Neural cell (in vitro differentiated cells): ENCODE measurements around the gene STK24. TPM values are rescaled to one million over a fixed set of nuclear protein-coding genes. Genes with fewer than 3 reads are reported as not detected.

Experiments
- H2AFZ ChIP-seq: fragments of 200-600, 300-800 bp; sonication (generic), shearing (Covaris generic); 2 replicates; pipeline ENCODE4 v1.6.0; 2014; ENCODE audit warnings: low read depth, mild to moderate bottlenecking, antibody characterized with exemption, low read length, moderate library complexity
- H3F3A ChIP-seq: fragments of 200-600 bp; shearing (Covaris generic); 2 replicates; pipeline ENCODE4 v1.6.1; 2016; ENCODE audit warnings: mild to moderate bottlenecking, moderate library complexity, mixed read lengths, antibody characterized with exemption, low read length; ENCODE audit not compliant: insufficient read depth, poor library complexity, severe bottlenecking
- H3K27ac ChIP-seq: fragments of 200-600, 300-800 bp; sonication (generic), shearing (Covaris generic); 2 replicates; pipeline ENCODE4 v1.5.1; 2014; ENCODE audit warnings: mild to moderate bottlenecking, low read length, moderate library complexity
- H3K27me3 ChIP-seq: fragments of 300-800, 200-600 bp; sonication (generic), shearing (Covaris generic); 2 replicates; pipeline ENCODE4 v1.6.0; 2014; ENCODE audit warnings: mild to moderate bottlenecking, low read depth, low read length, moderate library complexity; ENCODE audit not compliant: insufficient read depth
- H3K36me3 ChIP-seq: fragments of 300-800, 200-600 bp; sonication (generic), shearing (Covaris generic); 2 replicates; pipeline ENCODE4 v1.5.1; 2014; ENCODE audit warnings: mild to moderate bottlenecking, antibody characterized with exemption, low read length, moderate library complexity; ENCODE audit not compliant: insufficient read depth
- H3K4me2 ChIP-seq: fragments of 300-800, 200-600 bp; sonication (generic), shearing (Covaris generic); 2 replicates; pipeline ENCODE4 v1.6.0; 2014; ENCODE audit warnings: mild to moderate bottlenecking, low read length
- H3K4me3 ChIP-seq: fragments of 300-800, 200-600 bp; sonication (generic), shearing (Covaris generic); 2 replicates; pipeline ENCODE4 v1.5.1; 2014; ENCODE audit warnings: mild to moderate bottlenecking, low read length, moderate library complexity
- H3K79me2 ChIP-seq: fragments of 200-600 bp; shearing (Covaris generic); replicated peaks from 2 replicates; pipeline ENCODE4 v1.6.0; 2014; ENCODE audit warnings: mild to moderate bottlenecking, low read length, moderate library complexity; ENCODE audit not compliant: insufficient read depth
- H3K9ac ChIP-seq: fragments of 300-800, 200-600 bp; sonication (generic), shearing (Covaris generic); 2 replicates; pipeline ENCODE4 v1.6.1; 2016; ENCODE audit warnings: mild to moderate bottlenecking, low read length, mixed read lengths
- H3K9me2 ChIP-seq: fragments of 200-600 bp; shearing (Covaris generic); 2 replicates; pipeline ENCODE4 v1.6.1; 2016; ENCODE audit warnings: mild to moderate bottlenecking, low read length, mixed read lengths; ENCODE audit not compliant: insufficient read depth
- H3K9me3 ChIP-seq: fragments of 200-600, 300-800 bp; sonication (generic), shearing (Covaris generic); 2 replicates; pipeline ENCODE4 v1.6.1; 2016; ENCODE audit warnings: mild to moderate bottlenecking, mixed run types, low read length, moderate library complexity, mixed read lengths
- H4K20me1 ChIP-seq: fragments of 200-600 bp; shearing (Covaris generic); 2 replicates; pipeline ENCODE4 v1.6.1; 2016; ENCODE audit warnings: mild to moderate bottlenecking, mixed run types; ENCODE audit not compliant: insufficient read depth
- CTCF ChIP-seq: fragments of 450-650 bp; IDR thresholded peaks from 2 replicates; pipeline ENCODE4 v1.5.1; 2014; ENCODE audit warnings: antibody characterized with exemption, mild to moderate bottlenecking, moderate library complexity; ENCODE audit not compliant: poor library complexity, severe bottlenecking
- EP300 ChIP-seq: fragments of 450-650 bp; conservative IDR thresholded peaks from 2 replicates; pipeline ENCODE4 v1.6.1; 2014; ENCODE audit warnings: antibody characterized with exemption, mild to moderate bottlenecking, moderate library complexity; ENCODE audit not compliant: poor library complexity, severe bottlenecking
- EZH2 ChIP-seq: fragments of 200-600, 300-800 bp; shearing (Covaris generic), sonication (generic); IDR thresholded peaks from 2 replicates; pipeline ENCODE4 v1.6.1; 2014; ENCODE audit warnings: antibody characterized with exemption, low read length, borderline replicate concordance, mild to moderate bottlenecking; ENCODE audit not compliant: insufficient read depth, poor library complexity, severe bottlenecking
- MXI1 ChIP-seq: fragments of 450-650 bp; conservative IDR thresholded peaks from 2 replicates; pipeline ENCODE4 v1.6.1; 2014; ENCODE audit warnings: antibody characterized with exemption, mild to moderate bottlenecking; ENCODE audit not compliant: poor library complexity, severe bottlenecking
- POLR2AphosphoS5 ChIP-seq: IDR thresholded peaks from 2 replicates; pipeline ENCODE4 v1.6.1; 2012
- RAD21 ChIP-seq: fragments of 450-650 bp; conservative IDR thresholded peaks from 2 replicates; pipeline ENCODE4 v1.6.1; 2014; ENCODE audit warnings: antibody characterized with exemption, mild to moderate bottlenecking, moderate library complexity
- REST ChIP-seq: IDR thresholded peaks from 2 replicates; pipeline ENCODE4 v1.6.1; 2012; ENCODE audit warnings: borderline replicate concordance
- SMC3 ChIP-seq: fragments of 450-650 bp; conservative IDR thresholded peaks from 2 replicates; pipeline ENCODE4 v1.6.1; 2014; ENCODE audit warnings: antibody characterized with exemption, mild to moderate bottlenecking, moderate library complexity; ENCODE audit not compliant: poor library complexity
- TAF1 ChIP-seq: IDR thresholded peaks from 2 replicates; pipeline ENCODE4 v1.6.1; 2012; ENCODE audit warnings: low read depth
- polyA plus RNA-seq: library from polyadenylated mRNA; depleted of rRNA; stranded (reverse); fragments of >200 nt; gene quantifications from 2 replicates; pipeline ENCODE4 v1.2.3, GENCODE V29; 2014

STK24 gene
- polyA plus RNA-seq, 1 donor from 2014 or later = 66.0 TPM

DNA sequence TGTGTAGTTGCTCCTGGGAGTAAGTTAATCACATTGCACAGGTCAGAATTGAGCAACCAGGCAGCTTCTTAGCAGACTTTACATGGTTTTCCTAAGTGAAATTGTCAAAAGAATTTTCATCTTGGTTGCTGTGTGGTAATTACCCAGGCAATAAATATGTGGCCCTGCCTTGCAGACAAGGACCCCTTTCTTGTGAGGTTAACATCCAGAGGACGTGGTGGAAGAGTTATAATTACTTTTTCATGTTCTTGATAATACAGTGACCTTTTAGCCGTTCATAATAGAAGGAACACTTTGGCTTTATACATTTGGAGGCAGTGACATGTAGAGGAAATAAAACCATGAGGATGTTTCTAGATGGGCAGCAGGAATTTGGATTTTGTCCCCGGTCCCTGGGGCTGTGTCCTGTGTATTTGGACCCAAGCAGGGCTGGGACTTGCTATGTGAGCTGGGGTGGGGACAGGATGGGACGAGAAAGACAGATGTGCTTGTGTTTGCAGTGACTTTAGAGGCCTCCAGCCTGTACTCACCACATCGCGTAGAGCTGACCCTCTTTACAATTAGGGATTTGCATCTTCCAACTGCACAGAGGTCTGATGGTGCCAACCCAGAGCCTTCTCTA is 156.2 kb downstream of the STK24 start:
- H3K79me2 ChIP-seq = no peaks in the 10 kb centered on the region
- H3K27ac ChIP-seq = no peak overlapping the region

More for the DNA sequence above, 156.2 kb downstream of the STK24 start:
- Histone ChIP-seq H3K27me3 (no peaks in the 10 kb centered on the region), H2AFZ (no peak overlapping the region), H4K20me1 (no peaks in the 10 kb centered on the region), H3K9ac (no peak overlapping the region), H3K4me2 (no peak overlapping the region), H3K36me3 (peaks cover 14% of the 10 kb centered on the region), H3K9me2 (no peaks in the 10 kb centered on the region), H3K9me3 (no peaks in the 10 kb centered on the region), H3F3A (no peaks in the 10 kb centered on the region), H3K4me3 (no peak overlapping the region)
- TF ChIP-seq RAD21 = no peak
- no peak for TF ChIP-seq MXI1
- no peak for TF ChIP-seq POLR2AphosphoS5
- TF ChIP-seq REST = no peak
- no peak for TF ChIP-seq SMC3
- TF ChIP-seq EZH2 = no peak
- TF ChIP-seq CTCF = no peak
- no peak for TF ChIP-seq EP300
- TF ChIP-seq TAF1 = no peak
